M059J (cell line): ENCODE data around the gene PCDH12. TPM values are rescaled to one million over a fixed set of nuclear protein-coding genes. Genes with fewer than 3 reads are reported as not detected.

Source experiments
- DNase-seq: peaks from one replicate; pipeline ENCODE4 v3.0.0-alpha.2; 2012; ENCODE audit warnings: low read depth
- total RNA-seq: library from RNA; depleted of rRNA; stranded (reverse); fragments of >200 nt; shearing (Covaris generic); gene quantifications from 2 replicates; pipeline ENCODE4 v1.2.3, GENCODE V29; 2014

The PCDH12 gene
- total RNA-seq, 1 experiment from 2014 or later = not detected

DNA sequence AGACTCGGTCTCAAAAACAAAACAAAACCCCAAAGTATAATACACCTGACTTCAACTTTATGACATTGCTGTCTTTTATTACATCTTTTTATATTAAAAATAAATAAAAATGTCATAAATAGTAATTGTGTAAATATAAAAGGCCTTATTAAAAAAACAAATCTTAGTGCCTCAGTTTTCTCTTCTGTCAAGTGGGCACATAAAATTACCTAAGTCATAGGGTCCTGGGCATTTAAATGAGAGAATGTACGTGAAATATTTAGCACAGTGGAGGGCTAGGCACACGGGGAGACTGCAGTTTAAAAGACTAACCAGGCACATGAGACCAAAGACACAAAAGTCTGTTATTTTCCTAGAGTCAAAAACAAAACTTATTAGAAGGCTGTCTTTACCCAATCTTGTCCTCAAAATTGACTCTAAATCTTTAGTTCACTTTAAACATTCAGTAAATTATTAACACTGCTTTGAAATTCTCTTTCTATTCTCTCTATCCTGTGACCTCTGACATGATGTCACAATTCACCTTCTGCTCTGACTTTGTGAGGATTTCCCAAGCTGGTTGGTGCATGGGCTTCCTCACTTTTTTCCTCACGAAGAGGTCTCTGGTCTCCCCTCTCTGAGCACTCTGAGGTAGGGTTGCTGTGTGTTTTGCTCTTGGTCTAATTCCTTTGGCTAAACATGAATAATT is 8.4 kb upstream of the PCDH12 start:
- no peak for DNase-seq

DNA sequence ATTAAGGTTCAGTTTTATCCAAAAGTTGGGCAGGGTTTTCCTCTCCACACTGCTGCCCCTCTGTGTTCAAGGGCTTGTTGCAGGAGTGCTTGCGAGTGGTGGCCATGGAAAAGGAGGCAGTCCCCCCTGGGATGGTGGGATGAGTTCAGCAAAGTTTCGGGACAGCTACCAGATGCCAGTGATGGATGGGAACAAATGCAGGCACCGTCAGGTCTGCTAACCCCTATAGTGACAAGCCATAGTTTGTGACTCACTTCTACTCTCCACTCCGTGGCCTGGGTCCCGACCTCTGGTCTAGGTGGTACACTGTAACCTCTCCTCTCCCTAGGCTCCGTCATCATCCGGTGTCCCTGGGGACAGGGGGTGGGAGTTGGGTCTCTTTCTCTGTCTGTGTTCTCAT is 7.1 kb upstream of the PCDH12 start:
- no peak for DNase-seq

DNA sequence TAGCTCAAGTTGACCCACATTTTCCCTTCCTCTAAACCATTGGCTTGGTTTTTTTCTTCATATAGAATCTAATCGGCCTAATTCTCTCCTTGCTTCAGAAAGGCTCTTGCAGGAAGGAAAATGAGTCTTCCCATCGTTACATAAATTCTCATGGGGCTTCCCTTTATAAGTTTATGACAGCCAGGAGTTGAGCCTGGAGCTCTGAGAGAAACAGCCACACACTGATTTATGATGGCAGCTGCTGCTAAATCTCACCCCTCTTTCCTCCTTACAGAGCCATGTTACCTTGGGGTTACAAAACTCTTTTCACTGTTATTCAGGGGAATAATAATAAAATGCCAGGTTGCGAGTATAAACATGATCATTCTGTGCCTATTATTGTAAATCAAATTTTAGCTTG is 5.7 kb upstream of the PCDH12 start:
- no peak for DNase-seq

DNA sequence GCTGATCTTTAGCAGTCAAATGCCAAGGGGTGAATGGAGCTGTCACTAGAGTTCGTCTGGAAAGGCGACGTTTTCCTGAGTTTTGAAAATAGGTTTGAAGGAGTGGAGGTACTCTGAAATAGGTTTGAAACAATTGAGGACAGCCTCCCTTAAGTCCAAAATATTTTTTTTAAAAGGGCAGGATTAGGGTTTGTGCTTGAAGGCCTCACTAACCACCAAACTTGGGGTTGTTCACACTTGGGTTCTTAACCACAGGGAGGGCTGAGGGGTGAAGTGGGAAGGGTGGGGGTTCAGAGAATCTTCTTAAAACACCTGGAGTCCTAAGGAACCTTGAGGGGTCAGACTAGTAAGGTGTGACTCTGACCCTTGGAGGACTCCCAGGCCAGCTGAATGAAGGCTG is 3.5 kb upstream of the PCDH12 start:
- no peak for DNase-seq

DNA sequence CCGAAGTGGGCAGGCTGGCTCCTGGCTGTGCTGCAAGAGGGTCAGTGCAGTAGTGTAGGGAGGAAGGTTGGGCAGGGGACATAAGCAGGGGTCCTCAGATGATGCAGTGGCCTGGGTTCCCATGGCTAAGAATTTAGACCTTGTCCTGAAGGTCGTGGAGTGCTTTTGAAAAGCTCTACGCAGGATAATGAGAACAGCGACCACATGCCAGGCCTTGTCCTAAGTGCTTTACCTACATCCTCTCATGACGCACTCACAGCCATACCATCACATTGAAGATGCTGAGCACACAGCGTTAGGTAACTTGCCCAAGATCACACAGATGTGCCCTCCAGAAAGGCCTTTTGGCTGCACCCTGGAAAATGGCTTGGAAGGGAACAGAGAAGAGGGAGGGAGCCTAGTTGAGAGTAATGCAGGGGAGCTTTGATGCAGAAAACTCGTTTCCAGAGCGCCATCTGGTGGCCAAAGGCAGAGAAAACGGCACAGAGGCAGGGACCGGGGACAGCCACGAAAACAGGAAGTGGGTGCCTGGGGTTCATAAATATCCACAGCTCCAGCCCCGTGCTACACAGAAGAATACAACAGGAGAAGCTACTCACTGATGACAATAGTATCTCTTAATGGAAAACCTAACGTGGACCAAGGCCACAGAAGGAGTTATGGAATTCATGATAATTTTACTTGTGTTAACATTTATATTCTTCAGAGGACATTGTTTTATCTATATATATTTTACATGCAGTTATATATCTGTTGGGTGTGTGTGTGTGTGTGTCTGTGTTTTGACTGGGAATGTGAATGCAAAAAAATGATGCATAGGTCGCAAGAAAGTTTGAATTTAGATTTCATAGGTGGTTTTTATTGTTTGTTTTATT is 2.7 kb upstream of the PCDH12 start:
- DNase-seq = peak; percentile 84

DNA sequence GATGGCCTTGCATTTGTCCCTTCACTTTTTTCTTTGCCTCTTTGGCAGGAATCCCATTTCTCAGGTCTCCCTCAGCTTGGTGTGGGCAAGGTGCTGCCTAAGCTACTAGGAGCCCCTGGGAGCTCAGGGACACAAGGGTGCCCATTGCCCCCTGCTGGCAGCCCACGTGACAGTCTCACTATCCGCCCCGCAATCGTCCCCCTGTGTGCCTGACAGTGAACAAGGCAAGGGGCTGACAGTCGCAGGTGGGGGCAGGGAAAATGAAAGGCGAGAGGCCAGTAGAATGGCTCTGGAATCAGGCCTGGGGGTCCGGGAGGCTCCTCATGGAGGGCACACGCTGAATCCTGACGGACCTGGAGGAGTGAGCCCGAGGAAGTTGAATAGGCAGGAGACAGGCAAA is 2.0 kb upstream of the PCDH12 start:
- DNase-seq = no peak

DNA sequence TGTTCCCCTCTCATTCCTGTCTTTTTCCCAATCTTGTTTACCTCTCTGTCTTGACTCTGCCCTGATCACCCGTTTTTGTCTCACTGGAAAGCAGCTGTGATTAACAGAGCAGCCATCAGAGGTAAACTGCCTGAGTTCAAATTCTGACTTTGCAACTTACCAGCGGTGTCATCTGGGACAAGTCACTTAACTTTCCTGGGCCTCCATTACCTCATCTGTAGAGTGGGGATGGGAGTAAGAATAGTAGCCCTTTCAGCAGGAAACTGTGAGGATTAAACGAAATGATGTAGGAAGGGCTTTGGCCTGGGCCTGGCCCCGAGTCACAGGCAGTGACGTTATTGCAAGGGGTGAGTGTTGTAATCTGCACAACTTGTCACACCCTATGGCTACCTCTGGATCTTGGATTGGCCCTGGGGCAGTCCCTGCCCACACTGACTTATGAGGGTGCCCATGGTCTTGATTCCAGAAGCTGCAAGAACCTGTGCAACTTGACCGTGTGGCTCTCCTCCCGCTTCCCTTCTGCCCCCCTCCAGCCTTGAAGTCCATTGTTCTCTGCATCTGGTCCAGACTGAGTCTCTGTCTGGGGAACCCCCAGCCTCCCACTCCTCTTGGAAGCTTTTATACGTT is 657 bp upstream of the PCDH12 start:
- DNase-seq = no peak

DNA sequence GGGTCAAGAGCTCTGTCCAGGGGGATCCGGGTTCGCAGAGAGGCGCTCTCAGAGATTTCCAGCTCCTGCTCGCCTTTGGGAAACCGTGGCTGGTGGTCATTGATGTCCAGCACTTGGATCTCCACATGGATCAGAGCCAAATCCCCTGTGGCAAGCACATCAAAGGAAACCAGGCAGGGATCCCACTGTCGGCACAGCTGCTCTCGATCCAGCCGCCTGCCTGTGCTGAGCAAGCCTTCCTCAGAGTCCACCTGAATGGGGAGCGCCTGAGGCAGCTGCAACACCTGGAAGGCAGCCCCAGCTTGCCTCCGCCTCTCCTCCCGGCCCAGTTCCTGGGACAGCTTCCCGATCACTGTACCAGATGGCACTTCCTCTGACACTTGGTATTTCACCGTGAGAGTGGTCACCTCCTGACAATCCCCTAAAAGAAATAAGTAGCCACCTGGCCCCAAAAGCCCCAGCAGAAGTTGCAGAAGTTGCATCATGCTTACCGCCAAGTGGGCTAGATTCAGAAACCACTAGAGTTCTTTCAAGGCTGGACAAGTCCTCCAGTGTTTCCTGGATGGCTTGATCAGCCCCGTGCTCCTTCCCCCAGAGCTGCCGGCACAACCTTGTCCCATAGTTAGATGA is 520 bp downstream of the PCDH12 start:
- DNase-seq = no peak

DNA sequence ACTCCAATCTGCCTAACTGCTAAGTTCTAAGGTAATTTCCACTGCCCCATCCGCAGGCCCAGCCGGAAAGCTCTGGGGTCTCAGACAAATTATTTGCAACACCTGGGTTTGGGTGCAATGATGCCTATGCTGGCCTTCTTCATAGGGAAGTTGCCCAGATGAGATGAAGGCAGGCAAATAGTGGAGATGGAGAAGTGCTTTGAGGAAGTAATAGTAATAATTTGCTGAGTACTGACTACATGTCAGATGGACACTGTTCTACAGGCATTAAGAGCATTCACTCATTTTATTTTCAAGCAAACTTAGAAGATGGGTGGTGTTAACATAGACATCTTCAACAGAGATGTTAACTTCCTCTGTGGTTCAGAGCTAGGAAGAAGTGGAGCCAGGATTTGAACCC is 3.8 kb downstream of the PCDH12 start:
- DNase-seq = no peak

DNA sequence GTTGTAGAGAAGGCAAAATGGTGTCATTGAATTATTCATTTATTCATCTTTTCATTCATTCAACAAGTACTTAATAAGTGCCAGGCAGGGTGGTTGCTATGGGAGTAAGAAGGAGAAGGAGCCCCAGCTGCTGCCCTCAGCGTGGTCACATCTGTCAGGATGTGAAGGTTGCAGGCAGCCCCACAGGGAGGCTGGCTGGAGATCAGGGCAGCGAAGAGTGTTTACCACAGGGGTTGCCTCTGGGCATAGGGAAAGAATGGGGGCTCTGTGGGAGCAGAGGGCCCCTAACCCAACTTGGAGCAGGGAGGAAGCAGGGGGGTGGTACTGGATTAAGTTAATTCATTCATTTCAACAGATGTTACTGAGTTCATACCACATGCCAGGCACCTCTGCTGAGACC is 6.0 kb downstream of the PCDH12 start:
- DNase-seq = no peak

DNA sequence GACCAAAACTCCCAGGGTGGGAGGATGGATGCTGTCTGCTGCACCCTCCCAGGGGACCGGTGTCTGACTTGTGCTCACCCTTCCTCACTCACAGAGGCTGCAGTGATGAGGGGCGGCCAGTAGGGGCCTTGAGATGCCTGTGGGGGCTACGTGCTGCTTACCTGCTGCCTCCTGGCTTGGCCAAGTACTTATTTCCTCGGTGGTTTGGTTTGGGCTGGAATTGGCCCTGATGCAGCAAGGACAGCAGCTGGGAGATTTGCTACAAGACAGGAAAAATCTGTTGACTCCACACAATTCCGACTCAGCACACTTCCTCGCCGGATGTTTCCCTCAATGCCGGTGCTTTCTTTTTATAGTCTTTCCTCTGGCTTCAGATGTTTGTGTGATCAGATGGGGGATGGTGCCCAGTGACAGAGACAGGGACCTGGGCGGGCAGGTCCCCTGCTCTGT is 6.6 kb downstream of the PCDH12 start:
- DNase-seq = no peak

DNA sequence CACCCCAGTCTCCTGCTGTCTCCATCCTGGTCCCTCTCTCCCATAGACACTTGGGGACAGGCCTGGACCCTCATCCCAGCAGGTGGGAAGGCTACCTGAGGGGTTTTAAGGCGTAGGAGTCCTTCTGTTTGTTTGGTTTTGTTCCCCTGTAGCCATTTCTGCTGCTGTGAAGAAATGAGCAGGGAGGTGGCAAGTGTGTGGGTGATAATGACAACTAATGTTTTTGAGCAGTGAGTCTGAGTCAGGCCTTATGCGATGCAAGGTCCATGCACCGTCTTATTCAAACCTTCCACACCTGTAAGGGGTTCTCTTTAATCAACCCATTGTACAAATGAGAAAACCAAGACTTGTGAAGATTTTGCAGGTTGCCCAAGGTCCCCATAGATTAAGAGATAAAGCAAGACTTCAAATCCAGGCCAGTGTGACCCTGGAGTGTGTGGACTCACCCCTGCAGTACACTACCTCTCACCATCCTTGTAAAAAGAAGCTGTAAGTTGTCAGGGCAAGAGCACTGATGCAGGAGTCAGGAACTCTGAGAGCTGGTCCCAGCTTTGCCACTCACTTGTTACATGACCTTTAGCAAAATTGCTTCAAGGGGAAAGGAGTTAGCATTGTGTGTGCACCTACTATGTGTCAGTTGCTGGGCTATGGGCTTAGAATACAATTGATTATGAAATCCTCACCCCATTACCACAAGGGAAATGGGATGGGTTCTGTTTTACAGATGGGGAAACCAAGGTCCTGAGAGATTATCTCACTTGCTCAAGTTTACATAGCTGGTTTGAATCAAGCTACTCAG is 7.6 kb downstream of the PCDH12 start:
- no peak for DNase-seq

DNA sequence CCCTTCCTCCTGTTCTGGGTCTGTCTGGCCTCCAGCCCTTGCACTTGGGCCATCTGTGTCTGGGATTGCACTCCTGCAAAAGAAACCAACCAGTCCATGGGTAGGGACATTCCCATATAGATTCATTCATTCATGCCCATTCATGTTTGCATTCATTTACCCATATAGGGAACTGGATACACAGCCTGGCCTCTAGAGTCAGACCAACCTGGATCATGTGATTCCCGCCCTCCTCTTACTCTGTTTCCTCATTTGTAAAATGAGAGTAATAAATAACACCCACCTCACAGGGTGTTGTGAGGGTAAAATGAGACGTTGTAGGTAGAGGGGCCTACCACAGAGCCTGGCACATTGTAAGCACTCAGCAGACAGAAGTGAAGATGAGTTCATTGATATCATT is 8.5 kb downstream of the PCDH12 start:
- DNase-seq = no peak

DNA sequence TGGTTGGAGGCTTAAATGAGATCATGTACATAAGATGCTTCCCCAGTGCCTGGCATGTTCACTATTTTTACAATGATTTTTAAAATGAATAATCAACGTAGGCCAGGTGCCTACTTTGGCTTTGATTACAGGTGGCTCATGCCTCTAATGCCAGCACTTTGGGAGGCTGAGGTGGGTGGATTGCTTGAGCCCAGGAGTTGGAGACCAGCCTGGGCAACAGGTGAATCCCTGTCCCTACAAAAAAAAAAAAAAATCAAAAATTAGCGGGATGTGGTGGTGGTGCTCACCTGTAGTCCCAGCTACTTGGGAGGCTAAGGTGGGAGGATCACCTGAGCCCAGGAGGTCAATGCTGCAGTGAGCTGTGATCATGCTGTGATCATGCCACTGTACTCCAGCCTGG is 9.2 kb downstream of the PCDH12 start:
- no peak for DNase-seq

DNA sequence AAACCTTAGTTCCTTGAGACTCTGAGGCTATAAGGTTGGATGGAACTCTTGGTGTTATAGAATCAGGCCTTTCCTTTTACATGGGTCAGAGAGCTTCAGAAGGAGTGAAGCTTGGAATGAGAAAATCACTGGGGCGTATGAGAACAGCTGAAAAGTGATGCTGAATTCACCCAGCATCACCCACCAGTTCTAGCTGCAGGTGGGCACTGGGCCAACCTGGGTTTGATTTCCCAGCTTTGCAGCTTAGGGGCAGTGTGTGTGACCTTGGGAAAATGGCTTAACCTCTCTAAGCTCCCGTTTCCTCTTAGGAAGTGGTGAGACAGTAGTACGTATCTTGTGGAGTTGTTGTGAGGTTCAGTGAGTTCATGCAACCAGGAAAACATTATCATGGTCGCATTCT is 10.7 kb downstream of the PCDH12 start:
- DNase-seq = no peak

DNA sequence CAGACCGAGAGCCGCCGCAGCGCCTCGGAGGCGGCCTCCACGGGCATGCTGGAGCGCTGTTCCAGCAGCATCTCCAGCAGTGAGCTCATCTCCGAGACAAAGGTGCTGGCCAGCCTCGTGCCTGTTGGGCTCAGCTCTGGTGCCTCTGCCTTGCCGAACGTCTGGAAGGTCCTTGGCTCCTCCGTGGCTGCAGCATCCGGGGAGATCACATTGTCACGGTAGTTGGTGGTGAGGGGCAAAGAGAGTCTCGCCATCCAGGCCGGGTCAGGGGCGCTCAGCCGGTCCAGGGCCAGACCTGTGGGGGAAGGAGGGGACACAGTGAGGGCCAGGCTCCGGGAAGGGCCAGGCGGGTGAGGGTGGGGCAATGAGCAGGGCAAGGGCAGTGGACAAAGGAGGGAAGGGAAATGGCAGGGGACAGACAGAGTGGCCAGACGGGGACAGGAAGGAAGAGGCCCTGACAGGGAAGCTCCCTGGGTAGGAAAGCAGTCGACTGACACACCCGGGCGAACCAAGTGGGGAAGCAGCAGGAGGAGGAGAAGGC is 12.4 kb downstream of the PCDH12 start:
- no peak for DNase-seq

DNA sequence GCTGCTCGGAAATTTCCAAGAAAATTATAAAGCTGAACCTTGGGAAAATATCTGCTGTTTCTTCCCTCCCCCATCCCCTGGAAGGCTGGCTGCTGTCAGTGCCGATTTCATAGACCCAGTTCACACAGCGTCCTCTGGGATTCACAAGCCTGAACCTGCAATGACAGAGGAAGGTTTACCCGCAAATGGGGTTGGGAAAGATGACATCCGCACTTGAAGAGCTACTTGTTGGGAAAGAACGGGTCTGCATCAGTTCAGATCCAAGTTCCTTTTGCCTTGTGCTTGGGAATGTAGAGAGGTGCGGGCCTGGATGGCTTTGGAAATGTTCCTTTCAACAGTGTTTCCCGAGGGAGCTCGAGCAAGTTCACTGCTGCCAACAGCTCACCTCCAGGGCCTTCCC is 13.9 kb downstream of the PCDH12 start:
- no peak for DNase-seq

DNA sequence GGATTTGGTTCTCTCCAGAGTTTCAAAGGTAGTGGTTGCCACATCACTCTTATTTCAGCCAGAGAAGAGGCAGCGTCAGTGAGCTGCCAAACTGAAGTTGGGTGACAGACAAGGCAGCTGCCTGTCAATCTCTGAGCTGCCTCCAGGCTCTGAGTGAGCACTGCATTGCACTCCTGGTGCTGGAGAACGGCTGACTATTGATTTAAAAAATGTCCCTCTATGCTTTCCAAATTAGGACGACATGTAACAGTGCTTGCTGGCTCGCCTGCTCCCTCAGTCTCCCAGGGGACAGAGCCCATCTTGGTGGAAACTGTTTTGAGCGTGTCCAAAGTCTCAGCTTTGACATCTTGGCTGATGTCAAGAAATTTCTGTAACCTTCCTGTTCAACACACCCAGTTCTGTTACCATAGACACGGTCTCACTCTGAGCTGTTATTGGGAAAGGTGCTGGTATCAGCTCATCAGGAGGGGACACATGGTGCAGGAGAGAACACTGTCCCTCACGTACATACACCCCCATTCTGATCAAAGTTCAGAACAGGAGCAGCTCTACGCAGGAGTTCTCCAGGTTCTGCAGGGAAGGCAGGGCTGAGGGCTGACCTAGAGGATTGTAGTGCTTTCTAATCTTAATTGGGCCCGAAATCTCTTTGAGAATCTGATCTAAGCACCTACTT is 15.7 kb downstream of the PCDH12 start:
- no peak for DNase-seq

DNA sequence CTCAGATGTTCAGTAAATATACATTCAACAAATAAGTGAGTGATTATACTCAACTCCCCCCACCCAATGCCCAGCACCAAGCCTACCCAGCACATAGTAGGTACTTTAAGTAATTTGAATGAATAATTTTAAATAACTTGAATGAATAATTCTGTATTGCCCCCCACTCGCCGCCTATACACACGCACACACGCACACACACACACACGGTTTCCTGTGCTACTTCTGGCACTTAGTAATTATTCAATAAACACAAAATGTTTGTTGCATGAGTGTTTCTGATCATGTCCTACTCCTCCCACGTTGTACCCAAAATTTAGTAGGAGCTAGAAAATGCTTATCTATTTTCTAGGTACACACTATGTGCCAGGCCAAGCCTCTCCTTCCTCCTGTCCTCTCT is 16.2 kb downstream of the PCDH12 start:
- DNase-seq = no peak

DNA sequence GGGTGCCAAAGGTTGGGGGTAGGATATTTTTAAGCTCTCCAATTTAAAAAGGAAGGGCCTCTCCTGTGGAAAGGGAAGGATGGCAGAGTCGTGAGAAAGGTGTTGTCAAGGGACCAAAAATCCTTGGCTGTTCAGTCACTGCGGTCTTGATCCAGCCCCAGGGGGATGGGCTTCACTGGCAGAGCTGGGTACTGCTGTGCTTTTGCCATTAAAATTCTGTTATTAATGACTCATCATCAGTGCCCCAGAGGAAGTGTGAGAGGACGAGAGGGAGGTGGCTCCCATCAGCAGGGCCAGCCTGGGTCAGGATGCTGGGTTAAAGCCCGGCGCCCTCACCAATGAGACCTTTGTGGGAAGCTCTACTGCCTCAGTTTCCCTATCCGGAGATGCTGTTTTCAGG is 16.7 kb downstream of the PCDH12 start:
- peak; percentile 86 for DNase-seq
